Non-pigmented ciliary epithelial cell (primary cell): Measurements from ENCODE around the gene SEMA3G.

Experiments
- DNase-seq: peaks from one replicate; pipeline ENCODE4 v3.0.0-alpha.2; 2010; ENCODE audit warnings: low read depth

SEMA3G gene

DNA sequence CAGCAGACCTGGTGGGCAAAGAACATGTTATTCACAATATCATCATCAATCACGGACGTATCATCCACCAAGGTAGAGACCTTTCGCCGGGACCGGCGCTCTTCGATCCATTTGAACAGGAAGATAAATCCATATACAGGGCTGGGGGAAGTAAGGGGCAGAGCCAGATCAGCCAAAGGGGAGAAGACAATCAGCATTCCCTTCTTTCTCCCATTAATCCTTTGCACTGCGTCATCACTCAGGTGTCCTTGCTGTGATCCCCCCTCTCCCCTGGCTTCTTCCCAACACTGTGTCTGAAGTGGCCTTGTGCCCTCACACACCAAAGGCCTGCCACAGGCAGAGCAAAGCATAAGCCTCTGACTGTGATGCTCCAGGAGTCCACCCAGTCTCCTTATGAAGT, 36.4 kb downstream of the SEMA3G start:
- DNase-seq: no peak

- DNase-seq: no peak
These were observed 37.1 kb downstream of the SEMA3G start for GRCh38 chr3:52407779-52408178.

GRCh38 chr3:52406791-52407510, 38.0 kb downstream of the SEMA3G start:
- no peak for DNase-seq

GRCh38 chr3:52406231-52406661, 38.7 kb downstream of the SEMA3G start:
- no peak for DNase-seq

- no peak for DNase-seq
These were observed 39.2 kb downstream of the SEMA3G start for GRCh38 chr3:52405601-52406110.

DNA sequence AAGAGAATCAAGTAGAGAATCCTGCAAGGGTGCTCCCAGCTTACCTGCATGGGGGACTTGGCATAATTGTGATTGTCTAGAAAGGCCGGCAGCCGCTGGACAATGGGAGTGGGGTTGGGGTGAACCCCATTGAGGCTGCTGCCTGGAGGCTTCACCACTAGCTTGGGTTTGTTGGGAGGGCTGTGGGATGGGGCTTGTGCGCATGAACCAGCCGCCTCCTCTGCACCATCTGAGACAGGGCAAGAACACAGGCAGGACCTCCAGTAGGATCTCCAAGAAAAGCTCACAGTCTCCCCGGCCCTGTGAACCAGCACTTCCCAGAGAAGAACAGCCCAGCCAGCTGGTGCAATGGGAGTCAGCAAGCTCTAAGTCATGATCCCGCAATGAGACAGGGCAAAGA, 39.8 kb downstream of the SEMA3G start:
- no peak for DNase-seq

GRCh38 chr3:52404391-52404790, 40.5 kb downstream of the SEMA3G start:
- no peak for DNase-seq

DNA sequence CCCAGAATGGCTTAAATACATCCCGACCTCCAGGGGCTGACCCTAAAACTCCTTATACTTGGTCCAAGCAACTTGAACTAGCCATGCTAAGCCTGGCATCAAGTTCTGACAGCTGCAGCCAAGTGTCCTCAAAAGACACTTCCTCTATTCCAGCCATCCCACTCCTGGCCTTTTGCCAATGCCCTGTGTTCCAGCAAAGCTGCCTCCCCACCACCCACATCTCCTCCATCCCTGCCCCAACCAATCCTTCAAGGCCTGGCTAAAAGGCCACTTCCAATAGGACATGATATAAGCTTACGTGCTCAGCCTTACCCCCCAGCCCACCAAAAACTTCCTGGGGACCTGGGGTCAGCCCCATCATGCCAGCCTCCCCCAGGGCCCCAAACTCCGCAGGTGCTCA, 40.9 kb downstream of the SEMA3G start:
- no peak for DNase-seq

- DNase-seq: no peak
These were observed 41.5 kb downstream of the SEMA3G start for GRCh38 chr3:52403271-52403841.

DNA sequence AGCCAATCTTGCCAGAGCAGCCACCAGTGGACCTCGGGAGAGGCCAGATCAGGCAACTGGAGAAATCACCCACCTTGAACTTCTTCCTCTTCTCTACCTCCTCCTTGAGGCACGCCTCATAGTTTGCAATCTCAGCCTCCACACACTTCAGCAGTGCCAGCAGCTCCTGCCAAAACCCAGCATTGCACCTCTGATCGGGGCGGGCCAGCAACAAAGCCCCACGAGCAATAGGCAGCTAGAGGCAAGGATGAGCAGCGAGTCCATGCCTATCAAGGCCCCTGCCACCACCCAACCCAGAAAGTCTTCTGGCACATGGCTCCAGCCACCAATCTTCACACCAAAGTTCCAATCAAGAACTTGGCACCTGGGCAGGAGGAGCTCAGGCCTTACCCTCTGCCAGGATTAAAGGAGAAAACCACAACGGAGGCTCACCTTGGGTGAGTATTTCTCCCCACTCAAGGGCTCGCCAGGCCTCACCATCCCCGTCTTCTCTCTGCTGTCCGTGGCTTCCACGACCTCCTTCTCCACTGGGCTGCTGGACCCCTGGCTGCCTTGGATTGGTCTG, 42.1 kb downstream of the SEMA3G start:
- DNase-seq: no peak

GRCh38 chr3:52402101-52402521, 42.8 kb downstream of the SEMA3G start:
- DNase-seq: no peak

DNA sequence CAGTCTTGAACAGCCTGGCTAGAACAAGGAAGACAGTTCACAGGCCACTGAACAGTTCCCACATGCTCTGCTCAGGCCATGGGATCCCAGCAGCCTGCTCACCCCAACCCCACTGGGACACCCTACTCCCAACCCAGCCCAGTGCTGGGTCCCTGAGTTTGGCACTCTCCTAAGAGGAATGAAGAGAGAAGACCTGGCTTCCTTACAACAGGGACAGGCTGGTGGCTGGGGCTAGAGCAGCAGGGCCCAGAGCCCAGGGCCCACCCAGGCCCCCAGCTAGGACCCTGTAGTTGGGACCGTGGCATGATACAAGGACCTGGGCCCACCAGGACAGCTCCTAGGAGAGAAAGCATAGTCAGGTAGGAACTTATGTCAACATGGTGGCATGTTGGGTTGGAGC, 43.4 kb downstream of the SEMA3G start:
- no peak for DNase-seq

DNA sequence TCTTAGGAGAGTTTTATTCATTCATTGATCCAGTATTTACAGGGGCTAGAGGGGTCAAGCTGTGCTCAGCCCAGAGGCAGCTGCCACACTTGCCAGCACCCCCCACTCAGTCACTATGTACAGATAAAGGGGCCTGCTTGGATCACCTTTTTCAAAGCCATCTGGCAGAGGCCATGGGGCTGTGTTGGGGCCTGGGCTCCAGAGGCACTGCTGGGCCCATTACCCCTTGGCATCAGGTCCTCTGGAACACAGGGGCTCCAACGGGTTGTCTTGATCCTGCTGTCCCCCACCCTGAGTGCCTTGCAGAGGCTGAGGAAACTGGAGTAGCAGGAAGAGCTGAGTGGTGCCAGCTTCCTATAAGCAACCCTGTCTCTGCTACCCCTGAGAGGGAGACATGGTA, 43.9 kb downstream of the SEMA3G start:
- no peak for DNase-seq

- no peak for DNase-seq
These were observed 44.6 kb downstream of the SEMA3G start for GRCh38 chr3:52400275-52400793.

DNA sequence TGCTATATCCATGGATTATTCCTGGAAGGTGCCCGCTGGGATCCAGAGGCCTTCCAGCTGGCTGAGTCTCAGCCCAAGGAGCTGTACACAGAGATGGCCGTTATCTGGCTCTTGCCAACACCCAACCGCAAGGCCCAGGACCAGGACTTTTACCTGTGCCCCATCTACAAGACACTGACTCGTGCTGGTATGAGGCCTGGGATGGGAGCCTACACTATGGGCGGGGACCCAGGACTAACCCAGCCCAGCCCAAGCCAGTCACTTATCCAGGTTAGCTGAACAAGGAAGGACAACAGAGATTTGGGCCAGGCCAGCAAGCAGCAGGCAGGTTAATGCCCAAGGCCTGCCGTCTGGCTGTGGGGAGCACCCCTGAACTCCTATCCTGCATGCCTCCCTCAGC, 45.3 kb downstream of the SEMA3G start:
- no peak for DNase-seq

- DNase-seq: no peak
These were observed 45.8 kb downstream of the SEMA3G start for GRCh38 chr3:52399131-52399530.

- no peak for DNase-seq
These were observed 46.2 kb downstream of the SEMA3G start for GRCh38 chr3:52398670-52399081.

DNA sequence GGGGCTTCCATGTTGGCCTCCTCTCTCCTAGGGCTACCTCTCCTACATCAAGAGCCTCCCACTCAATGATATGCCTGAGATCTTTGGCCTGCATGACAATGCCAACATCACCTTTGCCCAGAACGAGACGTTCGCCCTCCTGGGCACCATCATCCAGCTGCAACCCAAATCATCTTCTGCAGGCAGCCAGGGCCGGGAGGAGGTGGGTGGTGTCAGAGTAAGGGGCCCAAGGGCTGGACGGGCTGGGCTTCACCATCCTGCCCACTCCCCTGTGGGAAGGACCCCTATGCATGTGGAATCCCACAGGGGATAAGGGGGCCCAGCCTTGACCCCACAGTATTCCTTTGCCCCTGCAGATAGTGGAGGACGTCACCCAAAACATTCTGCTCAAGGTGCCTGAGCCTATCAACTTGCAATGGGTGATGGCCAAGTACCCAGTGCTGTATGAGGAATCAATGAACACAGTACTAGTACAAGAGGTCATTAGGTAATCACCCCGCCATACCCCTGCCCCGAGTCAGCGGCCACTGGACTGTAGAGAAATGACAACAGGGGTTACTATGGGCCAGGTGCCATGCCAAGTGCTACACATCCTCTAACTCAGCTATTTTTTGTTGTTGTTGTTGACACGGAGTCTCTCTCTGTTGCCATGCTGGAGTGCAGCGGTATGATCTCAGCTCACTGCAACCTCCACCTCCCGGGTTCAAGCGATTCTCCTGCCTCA, 47.1 kb downstream of the SEMA3G start:
- DNase-seq: no peak

DNA sequence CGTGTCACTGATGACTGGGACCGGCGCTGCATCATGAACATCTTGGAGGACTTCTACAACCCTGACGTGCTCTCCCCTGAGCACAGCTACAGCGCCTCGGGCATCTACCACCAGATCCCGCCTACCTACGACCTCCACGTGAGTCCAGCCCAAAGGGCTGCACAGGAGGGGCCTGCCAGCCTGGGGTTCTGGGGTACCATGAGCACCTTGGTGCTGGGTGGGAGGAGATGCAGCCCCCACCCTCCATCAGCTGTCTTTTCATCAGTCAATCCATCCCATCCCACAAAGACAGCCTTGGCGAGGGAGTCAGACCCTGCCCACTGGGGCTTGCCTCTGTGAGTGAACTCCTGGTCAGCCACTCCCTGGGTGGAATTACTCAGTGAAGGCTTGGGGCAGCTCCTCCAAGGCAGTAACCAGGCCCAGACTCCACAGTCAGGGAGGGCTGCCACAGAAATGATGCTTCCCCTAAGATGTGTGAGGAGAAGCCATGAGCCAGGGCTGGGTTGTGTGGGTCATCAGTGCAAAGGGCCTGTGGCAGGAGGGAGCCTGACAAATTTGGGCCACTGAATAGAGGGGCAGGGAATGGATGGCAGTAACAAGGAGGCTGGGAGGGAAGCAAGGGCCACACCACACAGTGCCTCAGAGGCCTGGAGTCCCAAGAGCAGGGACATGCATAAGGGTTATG, 47.9 kb downstream of the SEMA3G start:
- no peak for DNase-seq

GRCh38 chr3:52396011-52396906, 48.6 kb downstream of the SEMA3G start:
- no peak for DNase-seq

- no peak for DNase-seq
These were observed 49.4 kb downstream of the SEMA3G start for GRCh38 chr3:52395503-52395865.
